CD14-positive monocyte (primary cell): ENCODE data around the gene LYRM1. TPM values are rescaled to one million over a fixed set of nuclear protein-coding genes. Genes with fewer than 3 reads are reported as not detected.
A peak's percentile ranks its signal among the peaks of the same experiment; 100 is the strongest.

Experiments used
- DNase-seq, 3 donors: peaks; one replicate each; pipeline ENCODE4 v3.0.0-alpha.2; 2011 to 2022
- H2AFZ ChIP-seq: 2 replicates; pipeline ENCODE4 v1.6.0; 2012; ENCODE audit warnings: mild to moderate bottlenecking, low read depth, low read length, inconsistent platforms; ENCODE audit not compliant: insufficient read depth, poor library complexity, severe bottlenecking
- H3K27ac ChIP-seq, 2 donors: 1 replicate in 1 of 2; 2 replicates in 1 of 2; pipeline ENCODE4 v1.5.1; 2012 to 2013; ENCODE audit warnings: low read length in 2 of 2, control low read depth in 1 of 2, inconsistent platforms in 1 of 2, low read depth in 1 of 2, mild to moderate bottlenecking in 1 of 2
- H3K27me3 ChIP-seq, 2 donors: one replicate each; pipeline versions ENCODE4 v1.6.0 to v1.6.1; 2011 to 2013; ENCODE audit warnings: low read length in 2 of 2; ENCODE audit not compliant: control insufficient read depth in 2 of 2, insufficient read depth in 2 of 2
- H3K36me3 ChIP-seq, 2 donors: replicated peaks in 1 of 2; 1 replicate in 1 of 2; 2 replicates in 1 of 2; pipeline versions ENCODE4 v1.5.1 to v1.6.1; 2012 to 2013; ENCODE audit warnings: low read length in 2 of 2, control low read depth in 1 of 2, inconsistent platforms in 1 of 2, mild to moderate bottlenecking in 1 of 2; ENCODE audit not compliant: insufficient read depth in 2 of 2, control insufficient read depth in 1 of 2
- H3K4me1 ChIP-seq, 2 donors: 1 replicate in 1 of 2; 2 replicates in 1 of 2; pipeline versions ENCODE4 v1.5.1 to v1.6.1; 2012 to 2013; ENCODE audit warnings: low read length in 2 of 2, control low read depth in 1 of 2, inconsistent platforms in 1 of 2, mild to moderate bottlenecking in 1 of 2, moderate library complexity in 1 of 2; ENCODE audit not compliant: insufficient read depth in 2 of 2, control insufficient read depth in 1 of 2
- H3K4me2 ChIP-seq: replicated peaks from 2 replicates; pipeline ENCODE3; 2012; ENCODE audit warnings: low read length, moderate library complexity, mild to moderate bottlenecking; ENCODE audit not compliant: poor library complexity, severe bottlenecking; ENCODE audit errors: extremely low read depth
- H3K4me3 ChIP-seq, 3 experiments: fragments of 200-600 bp in 1 of 3; sonication (generic) in 1 of 3; replicated peaks in 1 of 3; 1 replicate in 2 of 3; 2 replicates in 1 of 3; pipeline ENCODE4 v1.5.1; 2011 to 2013; ENCODE audit warnings: low read length in 3 of 3, mild to moderate bottlenecking in 3 of 3, control low read depth in 2 of 3, low read depth in 2 of 3, inconsistent platforms in 1 of 3, moderate library complexity in 1 of 3
- H3K79me2 ChIP-seq: 2 replicates; pipeline ENCODE4 v1.6.0; 2012; ENCODE audit warnings: mild to moderate bottlenecking, control low read depth, inconsistent platforms, low read length, moderate library complexity; ENCODE audit not compliant: insufficient read depth
- H3K9ac ChIP-seq: 2 replicates; pipeline ENCODE4 v1.6.0; 2017; ENCODE audit warnings: low read length, mild to moderate bottlenecking; ENCODE audit not compliant: insufficient read depth, poor library complexity, severe bottlenecking
- H3K9me3 ChIP-seq, 2 donors: replicated peaks in 1 of 2; 1 replicate in 1 of 2; 2 replicates in 1 of 2; pipeline versions ENCODE4 v1.5.1 to v1.6.1; 2012 to 2013; ENCODE audit warnings: low read length in 2 of 2, control low read depth in 1 of 2; ENCODE audit not compliant: control insufficient read depth in 1 of 2, insufficient read depth in 1 of 2
- H4K20me1 ChIP-seq: 2 replicates; pipeline ENCODE4 v1.6.0; 2012; ENCODE audit warnings: mild to moderate bottlenecking, low read length, control low read depth, moderate library complexity; ENCODE audit not compliant: insufficient read depth
- H3K27ac Mint-ChIP-seq, 7 donors: one replicate each; pipeline ENCODE4 v1.8.0; 2020; ENCODE audit warnings: mild to moderate bottlenecking in 7 of 7, mixed read lengths in 7 of 7, moderate library complexity in 6 of 7, inconsistent platforms in 2 of 7
- H3K27me3 Mint-ChIP-seq, 3 donors: one replicate each; pipeline ENCODE4 v1.8.0; 2021 to 2022; ENCODE audit warnings: low read depth in 3 of 3, mild to moderate bottlenecking in 3 of 3, mixed read lengths in 3 of 3, moderate library complexity in 3 of 3, inconsistent platforms in 1 of 3
- H3K36me3 Mint-ChIP-seq, 2 donors: one replicate each; pipeline ENCODE4 v1.8.0; 2020; ENCODE audit warnings: mixed read lengths in 2 of 2, inconsistent platforms in 1 of 2, mild to moderate bottlenecking in 1 of 2
- H3K4me1 Mint-ChIP-seq: one replicate; pipeline ENCODE4 v1.8.0; 2020; ENCODE audit warnings: mild to moderate bottlenecking, mixed read lengths
- H3K4me3 Mint-ChIP-seq, 2 donors: one replicate each; pipeline ENCODE4 v1.8.0; 2020; ENCODE audit warnings: mild to moderate bottlenecking in 2 of 2, mixed read lengths in 2 of 2, moderate library complexity in 1 of 2
- H3K9me3 Mint-ChIP-seq, 7 donors: one replicate each; pipeline ENCODE4 v1.8.0; 2020 to 2022; ENCODE audit warnings: mixed read lengths in 7 of 7, mild to moderate bottlenecking in 6 of 7, moderate library complexity in 6 of 7, inconsistent platforms in 2 of 7
- CTCF ChIP-seq: fragments of 200-600 bp; IDR thresholded peaks from one replicate; pipeline ENCODE4 v1.8.0; 2022; ENCODE audit warnings: antibody characterized with exemption, mild to moderate bottlenecking
- WGBS: methylation state at CpG from one replicate; pipeline ENCODE4 v1.1.5; 2013; ENCODE audit warnings: missing lambda C conversion rate; ENCODE audit not compliant: insufficient coverage; 5-methylcytosine and 5-hydroxymethylcytosine counted together
- intact Hi-C, 2 donors: fragments of 100-400 bp; cut with micrococcal nuclease; formaldehyde crosslinking; loops; one replicate each; pipeline versions ENCODE4 v1.15.0 to v1.15.1; 2023
- polyA plus RNA-seq, 3 donors: library from polyadenylated mRNA; depleted of rRNA in 1 of 3; unstranded in 2 of 3; stranded (reverse) in 1 of 3; fragments of 300-500 nt in 2 of 3; fragments of >200 nt in 1 of 3; fragmentation: Illumina TruSeq in 2 of 3; gene quantifications; 1 replicate in 2 of 3; 2 replicates in 1 of 3; pipeline ENCODE4 v1.2.3, GENCODE V29; 2012 to 2021

Gene LYRM1
- polyA plus RNA-seq, 3 donors = 14.8 to 29.5 (median 25.5) TPM

GRCh38 chr16:20952139-20952920 is 51.8 kb downstream of the LYRM1 start:
- Mint-ChIP-seq H3K4me3 (no peak overlapping the region), H3K27me3 (peaks cover 0 to 8% (median 5%) of the 10 kb centered on the region in 3 donors), H3K4me1 (no peaks in the 10 kb centered on the region), H3K36me3 (no peaks in the 10 kb centered on the region), H3K27ac (peak overlapping the region in 2 of 7 donors; percentile 26 to 63), H3K9me3 (peaks cover 0 to 1% (median 0%) of the 10 kb centered on the region in 7 donors)
- 96% methylated on average over 7 of the region's 13 CpGs for WGBS
- Histone ChIP-seq H4K20me1 (no peaks in the 10 kb centered on the region), H3K4me1 (no peaks in the 10 kb centered on the region), H3K4me2 (no peak overlapping the region), H3K4me3 (no peak overlapping the region), H2AFZ (no peak overlapping the region), H3K36me3 (no peaks in the 10 kb centered on the region), H3K9ac (no peak overlapping the region), H3K9me3 (no peaks in the 10 kb centered on the region), H3K27ac (no peak overlapping the region), H3K79me2 (no peaks in the 10 kb centered on the region), H3K27me3 (no peaks in the 10 kb centered on the region)
- intact Hi-C loops = no loop called here
- TF ChIP-seq CTCF = no peak
- no peak for DNase-seq

GRCh38 chr16:20954574-20954973 is 54.0 kb downstream of the LYRM1 start:
- H3K9ac ChIP-seq = no peak overlapping the region

More at GRCh38 chr16:20954574-20954973, 54.0 kb downstream of the LYRM1 start:
- H3K27ac ChIP-seq = no peak overlapping the region
- no peaks in the 10 kb centered on the region for H3K4me1 ChIP-seq
- Mint-ChIP-seq H3K9me3 (no peaks in the 10 kb centered on the region), H3K27ac (no peak overlapping the region), H3K27me3 (peaks cover 2 to 8% (median 7%) of the 10 kb centered on the region in 3 donors), H3K4me3 (no peak overlapping the region), H3K4me1 (no peaks in the 10 kb centered on the region), H3K36me3 (no peaks in the 10 kb centered on the region)
- H2AFZ ChIP-seq = no peak overlapping the region
- no peak for DNase-seq
- no peaks in the 10 kb centered on the region for H3K9me3 ChIP-seq
- 95% methylated on average over 4 of the region's 11 CpGs for WGBS
- H4K20me1 ChIP-seq = no peaks in the 10 kb centered on the region
- intact Hi-C loops = no loop called here
- H3K4me2 ChIP-seq = no peak overlapping the region
- H3K4me3 ChIP-seq = no peak overlapping the region
- no peaks in the 10 kb centered on the region for H3K27me3 ChIP-seq
- no peaks in the 10 kb centered on the region for H3K36me3 ChIP-seq
- no peaks in the 10 kb centered on the region for H3K79me2 ChIP-seq
- no peak for TF ChIP-seq CTCF
